ENCODE data around the gene SRBD1. TPM values are rescaled to one million over a fixed set of nuclear protein-coding genes. Genes with fewer than 3 reads are reported as not detected.
"Not testable (repeated sequence)": the region's sequence is repeated elsewhere in the genome, so short reads cannot be mapped to it uniquely, and the experiment has no call there.

Gene SRBD1
- total RNA-seq, 1 experiment from 2014 or later = 14.4 TPM

DNA sequence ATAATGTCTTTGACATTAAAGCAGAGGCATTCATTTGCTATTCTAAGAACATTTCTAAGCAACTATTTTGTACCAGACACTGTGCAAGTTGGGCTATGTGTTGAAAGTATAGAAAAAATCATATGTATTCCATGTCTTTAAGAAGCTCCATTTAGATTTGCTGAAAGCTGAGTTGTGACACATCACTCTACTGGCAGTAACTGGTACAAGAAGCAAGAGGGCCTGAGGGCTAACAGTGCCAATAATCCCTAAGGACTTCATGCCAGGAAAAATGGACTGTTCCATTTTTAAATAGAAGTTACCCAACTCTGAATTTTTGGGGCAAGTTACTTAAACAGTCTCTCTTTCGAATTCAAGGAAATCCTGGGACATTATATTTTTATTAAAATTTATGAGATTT, 178.7 kb downstream of the SRBD1 start:
- no peak for DNase-seq (ENCODE audit: low spot score)

DNA sequence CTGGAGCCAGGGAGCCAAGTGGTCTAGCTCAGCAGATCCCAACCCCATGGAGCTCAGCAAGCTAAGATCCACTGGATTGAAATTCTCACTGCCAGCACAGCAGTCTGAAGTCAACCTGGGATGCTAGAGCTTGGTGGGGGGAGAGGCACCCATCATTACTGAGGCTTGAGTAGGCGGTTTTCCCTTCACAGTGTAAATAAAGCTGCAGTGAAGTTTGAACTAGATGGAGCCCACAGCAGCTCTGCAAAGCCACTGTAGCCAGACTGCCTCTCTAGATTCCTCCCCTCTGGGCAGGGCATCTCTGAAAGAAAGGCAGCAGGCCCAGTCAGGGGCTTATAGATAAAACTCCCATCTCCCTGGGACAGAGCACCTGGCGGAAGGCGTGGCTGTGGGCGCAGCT, 185.0 kb downstream of the SRBD1 start:
- not testable (repeated sequence) for DNase-seq (ENCODE audit: low spot score)

DNA sequence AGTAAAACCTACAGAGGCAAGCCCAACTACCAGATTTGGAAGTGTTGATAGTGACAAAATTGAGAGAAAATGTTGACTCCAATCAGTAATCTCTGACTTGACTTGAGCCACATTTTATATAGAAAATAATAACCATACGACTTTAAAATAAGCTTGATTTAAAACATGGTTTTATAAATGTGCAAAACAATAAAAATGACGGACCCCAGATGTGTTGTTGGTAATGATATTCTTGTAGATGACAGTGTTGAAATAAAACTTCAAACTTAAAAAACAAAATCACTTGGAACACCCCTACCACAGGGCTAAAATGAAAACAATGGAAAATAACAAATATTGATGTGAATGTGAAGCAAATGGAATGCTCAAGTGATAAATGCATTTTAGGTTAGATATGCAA, 188.1 kb downstream of the SRBD1 start:
- no peak for DNase-seq (ENCODE audit: low spot score)

DNA sequence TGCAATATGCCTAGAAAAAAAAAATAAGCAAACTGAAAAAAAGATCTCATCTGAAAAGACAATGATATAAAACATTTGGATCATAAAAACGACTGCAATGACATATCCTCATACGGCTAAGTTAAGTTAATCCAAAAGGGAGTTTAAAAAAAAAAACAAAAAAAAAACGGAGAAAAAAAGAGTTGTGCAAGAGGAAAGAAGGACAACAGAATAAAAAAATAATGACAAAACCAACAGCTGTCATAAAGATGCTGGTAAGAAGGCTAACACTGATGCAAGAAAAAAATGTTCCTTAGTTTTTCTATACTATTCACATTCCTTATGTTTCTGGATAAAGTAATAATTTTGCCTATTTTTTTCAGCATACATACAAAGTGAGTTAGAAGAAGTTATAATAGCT, 192.5 kb downstream of the SRBD1 start:
- no peak for DNase-seq (ENCODE audit: low spot score)

DNA sequence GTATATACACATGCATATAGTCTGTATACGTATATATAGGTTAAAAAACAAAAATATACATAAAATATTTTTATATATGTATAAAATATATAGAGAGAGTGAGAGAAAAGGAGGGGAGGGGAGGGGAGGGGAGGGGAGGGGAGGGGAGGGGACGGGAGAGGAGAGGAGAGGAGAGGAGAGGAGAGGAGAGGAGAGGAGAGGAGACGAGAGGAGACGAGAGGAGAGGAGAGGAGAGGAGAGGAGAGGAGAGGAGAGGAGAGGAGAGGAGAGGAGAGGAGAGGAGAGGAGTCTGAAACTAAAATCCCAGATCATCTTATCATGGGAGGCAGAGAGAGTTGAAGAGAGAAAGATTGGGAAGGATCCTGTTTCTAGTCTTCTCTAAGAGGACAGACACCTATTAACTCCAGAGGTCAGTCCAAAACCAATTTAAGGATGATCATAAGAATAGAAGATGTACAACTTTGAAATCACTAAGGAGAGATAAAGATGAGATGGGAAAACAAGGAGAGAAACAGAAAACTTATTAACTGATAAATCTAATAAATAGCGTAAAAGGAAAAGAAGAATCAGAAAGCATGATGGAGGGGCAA, 195.4 kb downstream of the SRBD1 start:
- no peak for DNase-seq (ENCODE audit: low spot score)

DNA sequence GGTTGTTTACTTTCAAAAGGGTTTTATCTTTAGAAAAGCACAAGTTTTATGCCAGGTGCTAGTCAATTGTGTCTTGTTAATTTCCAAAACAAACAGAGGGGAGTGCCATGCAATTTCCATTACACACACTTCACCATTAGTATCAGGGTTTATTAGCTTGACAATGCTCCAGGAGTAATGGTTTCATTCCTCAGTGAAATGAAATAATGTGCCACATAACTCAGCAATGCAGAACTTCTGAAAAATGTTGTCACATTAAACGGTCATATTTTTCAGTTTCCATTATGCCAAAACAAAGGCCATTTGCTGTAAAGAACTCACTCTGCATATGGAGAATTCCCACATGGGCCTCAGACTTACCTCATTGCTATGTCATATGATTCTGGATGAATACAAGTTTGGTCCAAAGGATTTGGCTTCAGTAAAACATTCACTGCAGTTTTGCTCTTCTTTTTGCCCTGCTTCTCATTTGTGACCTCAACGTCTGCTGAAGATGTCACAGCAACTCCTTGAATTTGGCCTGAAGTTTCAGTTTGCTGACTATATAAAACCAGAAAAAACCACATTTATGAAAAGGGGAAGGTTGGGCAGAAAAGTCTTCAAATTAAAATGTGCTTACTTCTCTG, 198.2 kb downstream of the SRBD1 start:
- DNase-seq (ENCODE audit: low spot score) = no peak

DNA sequence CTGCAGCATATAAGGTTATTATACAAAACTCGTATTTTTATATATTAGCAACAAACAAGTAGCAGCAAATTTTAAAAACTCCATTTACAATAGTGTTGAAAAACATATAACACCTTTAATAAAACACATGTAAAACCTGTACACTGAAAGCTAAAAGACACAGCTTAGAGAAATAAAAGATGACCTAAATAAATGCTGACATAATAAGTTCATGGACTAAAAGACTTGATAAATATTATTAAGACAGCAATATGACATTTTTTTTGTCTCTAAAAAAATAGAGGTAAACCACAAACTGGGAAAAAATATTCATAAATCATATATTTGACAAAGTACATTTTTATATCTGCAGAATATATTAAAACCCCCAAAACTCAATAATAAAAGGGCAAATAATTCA, 201.4 kb downstream of the SRBD1 start:
- DNase-seq (ENCODE audit: low spot score) = no peak

DNA sequence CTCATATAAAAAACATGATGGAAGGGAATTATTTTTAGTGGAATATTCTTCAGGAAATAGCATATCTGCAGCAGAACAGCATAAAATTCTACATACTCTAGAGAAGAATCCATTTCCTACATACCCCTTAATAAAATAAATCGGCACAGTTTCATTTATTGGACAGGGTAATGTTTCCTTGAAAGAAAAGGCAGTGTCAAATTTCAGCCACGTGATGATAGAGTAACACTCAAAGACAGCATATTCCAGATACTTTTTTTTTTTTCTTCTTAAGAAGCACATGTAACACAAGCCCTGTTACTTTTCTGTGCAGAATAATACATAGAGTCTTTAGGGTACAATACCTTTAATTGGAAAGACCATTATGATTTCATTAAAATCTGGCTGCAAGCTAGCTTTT, 204.4 kb downstream of the SRBD1 start:
- DNase-seq (ENCODE audit: low spot score) = no peak

DNA sequence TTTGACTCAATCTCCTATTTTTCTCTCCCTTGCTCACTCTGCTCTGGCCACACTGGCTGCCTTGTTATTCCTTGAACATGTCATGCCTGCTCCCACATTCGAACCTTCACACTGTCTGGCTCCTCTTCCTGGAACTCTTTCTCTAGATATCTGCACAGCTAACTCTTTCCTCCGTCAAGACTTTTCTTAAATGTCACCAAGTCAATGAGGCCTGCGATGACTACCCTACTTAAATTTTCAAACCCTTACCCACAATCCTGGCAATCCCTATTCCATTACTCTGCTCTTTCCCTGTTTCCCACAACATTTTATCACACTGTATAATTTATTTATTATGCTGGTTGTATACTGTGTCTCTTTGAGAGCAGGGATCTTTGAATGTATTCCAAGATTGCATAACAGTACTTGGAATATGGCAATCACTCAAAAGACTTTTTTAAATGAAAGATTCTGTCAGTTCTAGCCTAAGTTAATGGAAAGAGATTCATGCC, 206.2 kb downstream of the SRBD1 start:
- no peak for DNase-seq (ENCODE audit: low spot score)

DNA sequence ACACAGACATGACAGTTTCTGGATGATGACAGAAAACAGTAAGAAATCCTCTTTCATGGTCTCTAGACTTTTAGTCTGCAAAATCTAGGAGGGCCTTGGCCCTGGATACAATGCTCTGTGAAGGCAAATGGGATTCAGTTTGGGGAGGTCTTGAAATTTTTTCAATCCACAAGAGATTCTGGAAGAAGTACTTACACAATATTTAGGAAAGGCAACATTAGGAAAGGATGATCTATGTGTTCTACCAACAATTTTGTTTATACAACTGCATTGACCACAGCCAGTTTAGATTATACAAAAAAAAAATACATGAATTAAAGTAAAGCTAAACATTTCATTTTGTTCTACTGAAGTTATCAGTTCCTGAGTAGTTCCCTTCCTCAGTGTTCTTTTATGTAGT, 208.0 kb downstream of the SRBD1 start:
- DNase-seq (ENCODE audit: low spot score) = no peak

DNA sequence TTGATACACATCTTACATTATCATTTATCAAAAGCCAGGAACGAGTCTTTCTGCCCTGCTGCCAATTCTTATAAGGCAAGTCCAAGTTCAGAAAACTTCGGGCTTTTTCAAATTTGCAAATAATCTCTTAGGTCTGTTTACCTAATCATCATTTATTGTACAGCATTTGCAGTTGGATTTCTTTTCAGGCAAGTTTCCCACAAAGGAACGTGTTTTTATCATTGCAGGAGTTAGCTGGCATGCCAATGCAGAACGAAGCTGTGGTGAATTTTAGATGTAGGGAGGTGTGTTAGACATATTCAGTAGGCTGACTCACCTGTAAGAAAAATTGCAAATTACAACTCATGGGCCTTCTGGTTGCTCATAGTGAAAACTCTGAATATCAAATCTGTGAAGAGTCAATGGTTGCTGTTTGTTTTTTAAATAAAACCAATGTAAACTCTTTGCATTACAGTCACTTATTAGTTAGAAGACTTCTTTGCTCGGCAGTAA, 209.6 kb downstream of the SRBD1 start:
- no peak for DNase-seq (ENCODE audit: low spot score)

DNA sequence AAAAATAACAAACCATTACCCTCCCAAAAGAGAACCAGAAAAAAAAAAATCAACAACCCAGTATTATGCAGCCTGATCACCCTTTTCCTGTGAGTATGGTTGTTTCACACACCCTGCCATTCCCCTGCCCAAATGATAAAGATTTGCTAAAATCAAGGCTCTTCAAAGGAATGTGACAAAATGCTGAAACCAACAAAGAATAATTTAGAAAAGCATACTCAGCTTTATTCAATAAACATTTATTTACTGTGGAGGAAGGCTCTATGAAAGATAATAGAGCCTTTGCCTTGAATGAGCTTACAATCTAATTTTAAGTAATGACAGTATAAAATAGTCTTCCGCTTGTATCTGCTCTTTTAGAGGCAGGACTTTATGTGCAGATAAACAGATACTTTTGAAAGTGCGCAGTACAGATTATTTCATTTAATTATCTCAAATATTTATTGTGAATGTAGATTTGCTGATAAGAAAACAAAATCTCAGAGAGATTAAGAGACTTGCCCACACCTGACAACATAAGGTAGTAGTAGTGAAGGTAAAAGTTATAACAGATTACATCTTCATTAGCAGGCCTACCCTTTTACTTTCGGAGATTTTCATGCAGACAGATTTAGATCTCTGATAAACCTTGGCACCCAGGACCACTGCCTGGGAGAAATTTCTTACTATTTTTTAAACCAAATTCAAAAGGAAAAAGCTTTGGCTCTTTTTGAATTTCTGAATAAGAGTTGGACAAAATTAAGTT, 211.9 kb downstream of the SRBD1 start:
- DNase-seq (ENCODE audit: low spot score) = no peak

DNA sequence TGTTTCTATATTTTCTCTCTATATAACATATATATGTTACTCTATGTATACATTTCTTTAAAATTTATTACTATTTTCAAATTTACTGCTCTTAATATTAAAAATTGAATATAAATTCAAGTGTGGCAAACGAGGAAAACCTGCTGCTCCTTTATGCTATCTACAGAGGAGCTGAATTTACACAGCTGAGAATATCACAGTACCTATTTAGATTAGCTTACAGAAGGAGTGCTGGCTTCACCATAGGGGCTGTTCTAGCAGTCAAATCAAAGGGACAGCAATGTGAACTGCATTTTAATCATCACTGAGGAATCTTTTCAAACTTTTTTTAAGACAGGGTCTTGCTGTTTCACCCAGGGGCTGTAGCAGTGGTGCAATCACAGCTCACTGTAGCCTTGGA, 213.8 kb downstream of the SRBD1 start:
- no peak for DNase-seq (ENCODE audit: low spot score)

DNA sequence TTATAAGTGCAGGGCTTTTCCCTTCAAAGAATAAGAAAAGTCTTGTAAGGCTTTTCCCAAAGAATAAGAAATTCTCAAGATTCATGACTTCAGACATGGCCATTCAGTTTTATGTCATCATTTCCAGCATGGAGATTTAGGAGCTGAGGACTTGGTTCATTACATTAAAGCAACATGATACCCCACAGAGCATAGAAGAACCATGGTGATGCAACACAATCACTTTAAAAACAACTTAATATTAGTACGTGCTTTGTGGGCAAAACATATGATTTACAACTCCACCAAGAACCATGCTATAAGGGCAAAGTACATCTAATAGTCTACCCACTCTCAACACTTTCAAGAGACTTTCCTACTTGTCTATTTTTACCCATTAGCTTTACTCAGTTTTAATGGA, 214.4 kb downstream of the SRBD1 start:
- DNase-seq (ENCODE audit: low spot score) = no peak

DNA sequence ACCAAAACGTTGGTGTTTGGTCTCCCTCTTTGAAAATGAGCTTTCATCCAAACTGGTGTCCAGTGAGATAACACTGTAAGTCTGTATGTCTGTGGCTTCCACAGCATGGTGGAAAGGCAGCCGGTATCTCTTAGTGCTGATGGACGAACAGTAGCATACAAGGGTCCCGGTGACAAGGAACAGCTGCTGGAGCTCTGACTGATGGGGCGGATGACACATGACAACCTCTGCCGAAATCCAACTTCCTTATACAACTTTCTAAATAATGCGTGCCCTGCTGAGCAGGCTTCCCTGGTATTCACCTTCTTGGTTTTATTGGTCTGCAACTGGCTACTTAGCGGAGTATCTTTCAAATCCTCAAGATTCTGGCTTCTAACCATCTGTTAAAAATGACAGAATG, 216.2 kb downstream of the SRBD1 start:
- no peak for DNase-seq (ENCODE audit: low spot score)

DNA sequence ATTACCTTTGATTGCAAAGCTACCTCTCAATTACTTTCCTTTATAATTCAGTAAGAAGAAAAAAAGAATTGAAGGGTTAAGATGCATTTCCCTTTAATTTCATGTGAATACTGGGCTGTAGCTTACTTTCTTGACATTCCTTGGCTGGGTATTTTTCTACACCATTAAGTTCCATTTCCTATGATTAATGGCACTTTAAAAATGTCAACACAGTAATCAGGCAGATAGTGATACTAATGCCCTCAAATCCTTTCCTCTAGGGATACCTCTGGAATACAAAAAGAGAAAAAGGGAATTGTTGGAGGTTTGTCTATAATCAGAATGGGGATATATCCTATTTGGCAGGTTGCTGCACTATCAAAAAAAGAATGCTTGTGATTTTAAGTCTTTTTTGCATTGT, 216.9 kb downstream of the SRBD1 start:
- no peak for DNase-seq (ENCODE audit: low spot score)

DNA sequence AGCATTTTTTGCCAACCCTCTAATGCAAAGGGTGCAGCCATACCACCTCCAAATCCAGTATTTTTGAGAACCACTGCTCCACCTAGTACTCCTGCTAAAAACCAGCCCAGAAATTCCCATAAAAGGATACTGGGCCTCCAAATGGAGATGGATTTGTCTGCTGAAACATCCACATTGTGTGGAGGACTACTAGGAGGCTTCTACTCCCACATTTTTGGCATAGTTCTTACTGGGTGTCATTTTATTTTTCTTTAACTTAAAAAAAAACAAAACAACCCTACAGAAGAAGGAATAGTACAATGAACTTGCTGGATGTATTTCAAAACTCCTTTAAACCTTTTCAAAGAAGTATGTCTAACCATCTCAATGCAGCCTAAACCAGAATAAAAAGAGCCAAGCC, 219.2 kb downstream of the SRBD1 start:
- DNase-seq (ENCODE audit: low spot score) = no peak

DNA sequence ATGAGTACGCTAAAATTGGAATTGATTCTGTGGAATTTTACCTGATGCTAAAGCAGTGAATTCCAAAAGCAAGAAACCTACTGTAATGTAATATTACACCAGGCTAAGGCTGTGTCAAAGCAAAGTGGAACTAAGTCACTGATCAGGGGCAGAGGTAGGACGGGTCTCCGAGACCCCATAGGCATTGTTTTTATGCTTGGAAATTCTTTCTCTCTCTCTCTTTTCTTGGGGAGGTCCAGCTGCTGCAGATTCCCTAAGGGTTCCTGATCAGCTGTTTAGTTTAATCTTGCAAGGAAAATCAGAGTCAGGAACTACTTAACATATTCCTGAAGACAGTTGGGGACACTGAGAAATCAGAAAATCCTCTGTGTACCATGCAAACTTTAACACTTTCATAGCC, 220.2 kb downstream of the SRBD1 start:
- no peak for DNase-seq (ENCODE audit: low spot score)

DNA sequence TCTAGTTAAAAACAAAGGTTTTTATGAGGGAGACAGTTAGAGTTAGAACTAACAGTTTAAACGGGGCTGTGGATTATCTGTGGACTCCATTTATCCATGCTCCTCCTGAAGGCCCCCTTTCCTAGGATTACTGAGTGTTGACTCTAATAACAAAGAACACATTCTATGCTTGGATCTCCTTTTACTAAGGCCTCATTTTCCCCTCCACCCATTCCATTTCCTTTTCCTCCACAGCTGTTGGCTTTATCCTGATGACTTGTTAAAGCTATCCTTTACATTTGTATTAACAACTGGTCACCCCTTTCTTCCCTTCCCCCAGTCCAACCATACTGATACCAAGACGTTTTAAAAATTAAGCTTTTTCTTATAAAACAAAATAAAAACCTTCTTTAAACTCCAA, 220.6 kb downstream of the SRBD1 start:
- DNase-seq (ENCODE audit: low spot score) = no peak

DNA sequence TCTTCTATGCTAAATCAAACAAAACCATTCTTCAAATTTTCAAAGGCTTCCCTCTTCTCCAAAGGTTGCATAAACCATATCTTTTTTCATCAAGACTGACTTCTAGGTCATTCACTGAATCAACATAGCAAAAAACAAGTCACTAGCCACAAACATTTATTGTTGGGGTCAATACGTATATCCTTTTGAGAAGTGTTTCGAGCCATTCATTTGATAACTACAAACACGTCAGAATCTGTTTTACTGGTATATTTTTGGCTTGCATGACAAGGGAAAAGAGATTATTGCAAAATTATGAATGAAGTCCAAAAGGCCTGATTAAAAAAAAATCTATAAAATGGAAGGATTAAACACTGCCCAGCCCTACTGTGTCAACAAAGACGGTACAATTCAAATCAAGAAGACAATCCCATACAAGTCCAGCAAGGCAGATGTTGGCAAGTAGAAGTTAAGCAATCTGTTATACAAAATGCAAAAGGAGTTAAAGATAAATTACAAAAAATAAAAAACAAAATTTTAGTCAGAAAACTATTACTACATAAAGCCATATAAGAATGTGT, 222.4 kb downstream of the SRBD1 start:
- no peak for DNase-seq (ENCODE audit: low spot score)

DNA sequence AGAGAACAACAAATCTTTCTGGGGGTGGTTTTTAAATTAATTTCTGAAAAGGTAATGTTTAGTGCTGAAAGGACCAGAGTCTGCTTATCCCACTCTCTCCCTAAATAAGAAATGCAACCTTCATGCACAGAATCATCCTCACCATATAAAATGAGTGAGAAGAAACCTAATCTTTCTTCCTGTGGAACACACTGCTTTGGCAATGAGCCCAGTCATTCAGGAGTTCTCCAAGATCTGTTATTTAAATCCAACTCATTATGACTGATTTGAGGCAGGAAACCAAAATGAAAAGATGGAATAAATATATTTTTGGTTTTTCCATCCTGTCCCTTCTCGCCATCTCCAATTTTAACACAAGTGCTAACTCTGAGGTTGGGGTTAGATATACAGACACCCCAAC, 228.3 kb downstream of the SRBD1 start:
- DNase-seq (ENCODE audit: low spot score) = no peak

DNA sequence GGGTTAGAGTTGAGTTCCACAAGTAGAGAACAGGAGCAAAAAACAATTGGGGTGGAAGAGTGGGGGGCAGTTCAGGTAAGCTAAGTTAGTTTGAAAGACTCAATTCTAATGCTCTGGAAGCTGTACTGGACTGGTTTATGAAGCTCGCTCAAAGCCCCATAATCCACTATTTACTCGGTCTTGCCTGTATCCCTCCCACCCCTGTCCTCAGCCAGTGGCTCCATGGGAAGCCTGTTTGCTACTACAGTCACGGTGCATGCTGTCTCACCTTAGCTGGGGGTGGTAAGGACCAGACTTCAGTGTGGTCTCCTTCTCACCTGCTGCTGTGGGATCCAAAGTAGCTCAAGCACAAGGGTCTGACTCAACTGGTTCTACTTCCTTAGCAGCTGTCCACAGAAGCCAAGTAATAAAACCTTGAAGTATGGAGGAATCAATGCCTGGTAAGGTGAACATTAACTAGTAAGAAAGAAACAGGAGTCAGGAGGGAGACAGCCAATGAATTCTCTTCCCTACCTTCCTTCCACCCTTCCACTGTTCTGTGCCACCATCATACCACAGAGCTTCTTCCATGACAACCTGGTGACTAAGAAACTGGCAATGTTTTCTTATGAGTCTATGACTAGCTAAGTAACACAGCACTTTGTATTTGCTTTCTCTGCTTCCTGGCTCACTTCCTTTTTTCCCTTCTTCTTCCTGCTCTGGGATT, 230.8 kb downstream of the SRBD1 start:
- DNase-seq (ENCODE audit: low spot score) = no peak
